ENCODE results near the gene PBX1. TPM values are rescaled to one million over a fixed set of nuclear protein-coding genes. Genes with fewer than 3 reads are reported as not detected.

The PBX1 gene
- total and polyA plus RNA-seq, 2 donors (not counting 3 experiments of a cell fraction or from before 2014, with no cell fraction given), result 10.7 to 24.1 TPM

DNA sequence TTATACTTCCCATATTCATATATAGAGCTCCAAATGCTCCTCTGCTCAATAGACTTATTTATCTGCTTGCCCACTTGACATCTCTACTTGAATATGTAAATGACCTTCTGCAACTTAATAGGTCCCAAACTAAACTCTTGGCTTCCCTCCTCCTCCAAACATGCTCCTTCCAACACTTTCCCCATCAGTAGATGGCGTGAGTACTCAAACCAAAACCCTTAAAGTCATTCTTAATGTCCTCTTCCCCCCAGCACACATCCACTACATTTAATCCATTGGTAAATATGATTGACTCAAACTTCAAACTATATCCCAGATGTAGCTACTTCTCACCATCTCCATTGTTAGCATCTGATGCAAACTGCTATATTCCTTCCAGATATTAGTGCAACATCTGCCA, 48.5 kb upstream of the PBX1 start:
- no peak overlapping the region for H3K4me3 ChIP-seq (replicated peaks in 1 of 3; ENCODE audit: insufficient read depth in 1 of 3, low read depth in 1 of 3, low read length in 3 of 3)
- dilution Hi-C loops (cut with MboI; ENCODE audit: extremely low pct_ligation_motif_present, low sequenced_read_pairs), result no loop called here
- TF ChIP-seq CTCF (IDR thresholded peaks at IDR 0.05; ENCODE audit: extremely low read depth in 1 of 2, insufficient read depth in 1 of 2, low read depth in 1 of 2, low read length in 2 of 2) (no peak), GATA2 (IDR thresholded peaks at IDR 0.05; ENCODE audit: insufficient read depth, insufficient read length, low read depth, low read length) (no peak), MAX (IDR thresholded peaks at IDR 0.05; ENCODE audit: insufficient read depth, insufficient read length) (no peak), EZH2 (IDR thresholded peaks at IDR 0.05; ENCODE audit: borderline replicate concordance, low read depth, low read length, severe bottlenecking) (no peak), FOS (IDR thresholded peaks at IDR 0.05; ENCODE audit: borderline replicate concordance, insufficient read depth, low read length) (no peak), POLR2AphosphoS5 (IDR thresholded peaks at IDR 0.05; ENCODE audit: insufficient read depth, low read depth, low read length) (no peak), POLR2A (IDR thresholded peaks at IDR 0.05; ENCODE audit: low read depth, low read length) (no peak), JUN (IDR thresholded peaks at IDR 0.05; ENCODE audit: borderline replicate concordance, insufficient read depth, insufficient read length, low read depth) (no peak), MYC (IDR thresholded peaks at IDR 0.05; ENCODE audit: low read depth, low read length) (no peak)
- no peaks in the 10 kb centered on the region for H3K9me3 ChIP-seq (replicated peaks; ENCODE audit: control insufficient read depth, insufficient read depth, low read length)
- BruUV-seq (replicated peaks), result no TSS peak
- no peaks in the 10 kb centered on the region for H3K9me1 ChIP-seq (replicated peaks; ENCODE audit: control insufficient read depth, extremely low read depth, insufficient read depth, low read length)
- no peak overlapping the region for H2AFZ ChIP-seq (ENCODE audit: low read depth, low read length)
- no peaks in the 10 kb centered on the region for H3K27me3 ChIP-seq (ENCODE audit: control insufficient read depth in 2 of 2, insufficient read depth in 2 of 2, low read length in 2 of 2)
- FAIRE-seq (no peak), DNase-seq (ENCODE audit: low read depth, low spot score) (peak; percentile 15)
- H3K9ac ChIP-seq (replicated peaks; ENCODE audit: extremely low read depth, insufficient read depth, low read length), result no peak overlapping the region
- H3K4me1 ChIP-seq (ENCODE audit: control insufficient read depth, extremely low read depth, insufficient read depth, low read length), result no peaks in the 10 kb centered on the region
- H4K20me1 ChIP-seq (replicated peaks; ENCODE audit: control insufficient read depth, extremely low read depth, insufficient read depth, low read length), result no peaks in the 10 kb centered on the region
- POLR2A ChIA-PET, result no interaction called here
- H3K4me2 ChIP-seq (ENCODE audit: insufficient read depth, low read length), result no peak overlapping the region
- H3K27ac ChIP-seq (ENCODE audit: insufficient read depth, low read depth, low read length), result no peak overlapping the region
- intact Hi-C loops (cut with micrococcal nuclease), result loop anchor here (5.0 kb wide), 1 partner anchor 277 kb away; no protein-coding TSS in a partner anchor
- no peaks in the 10 kb centered on the region for H3K79me2 ChIP-seq (ENCODE audit: control insufficient read depth, insufficient read depth, low read length)
- no peaks in the 10 kb centered on the region for H3K36me3 ChIP-seq (ENCODE audit: control insufficient read depth in 2 of 2, extremely low read depth in 1 of 2, insufficient read depth in 2 of 2, low read length in 2 of 2)
- CTCF ChIA-PET, result interaction anchor here (1.3 kb wide), 1 partner anchor 277 kb away, joined by 4 read pairs; no protein-coding TSS in a partner anchor
